HG02588 (cell line): ENCODE data around the gene METAP1D.
"Not testable (repeated sequence)": the region's sequence is repeated elsewhere in the genome, so short reads cannot be mapped to it uniquely, and the experiment has no call there.

Source experiments
- ATAC-seq: cut with Tn5 transposase; IDR thresholded peaks from one replicate; pipeline ENCODE4 v1.9.1; 2021; ENCODE audit warnings: mild to moderate bottlenecking, moderate library complexity; ENCODE audit not compliant: unreplicated experiment

The METAP1D gene

GRCh38 chr2:172100935-172101820 is 101.4 kb downstream of the METAP1D start:
- ATAC-seq = no peak

GRCh38 chr2:172101821-172102390 is 102.2 kb downstream of the METAP1D start:
- ATAC-seq = no peak

DNA sequence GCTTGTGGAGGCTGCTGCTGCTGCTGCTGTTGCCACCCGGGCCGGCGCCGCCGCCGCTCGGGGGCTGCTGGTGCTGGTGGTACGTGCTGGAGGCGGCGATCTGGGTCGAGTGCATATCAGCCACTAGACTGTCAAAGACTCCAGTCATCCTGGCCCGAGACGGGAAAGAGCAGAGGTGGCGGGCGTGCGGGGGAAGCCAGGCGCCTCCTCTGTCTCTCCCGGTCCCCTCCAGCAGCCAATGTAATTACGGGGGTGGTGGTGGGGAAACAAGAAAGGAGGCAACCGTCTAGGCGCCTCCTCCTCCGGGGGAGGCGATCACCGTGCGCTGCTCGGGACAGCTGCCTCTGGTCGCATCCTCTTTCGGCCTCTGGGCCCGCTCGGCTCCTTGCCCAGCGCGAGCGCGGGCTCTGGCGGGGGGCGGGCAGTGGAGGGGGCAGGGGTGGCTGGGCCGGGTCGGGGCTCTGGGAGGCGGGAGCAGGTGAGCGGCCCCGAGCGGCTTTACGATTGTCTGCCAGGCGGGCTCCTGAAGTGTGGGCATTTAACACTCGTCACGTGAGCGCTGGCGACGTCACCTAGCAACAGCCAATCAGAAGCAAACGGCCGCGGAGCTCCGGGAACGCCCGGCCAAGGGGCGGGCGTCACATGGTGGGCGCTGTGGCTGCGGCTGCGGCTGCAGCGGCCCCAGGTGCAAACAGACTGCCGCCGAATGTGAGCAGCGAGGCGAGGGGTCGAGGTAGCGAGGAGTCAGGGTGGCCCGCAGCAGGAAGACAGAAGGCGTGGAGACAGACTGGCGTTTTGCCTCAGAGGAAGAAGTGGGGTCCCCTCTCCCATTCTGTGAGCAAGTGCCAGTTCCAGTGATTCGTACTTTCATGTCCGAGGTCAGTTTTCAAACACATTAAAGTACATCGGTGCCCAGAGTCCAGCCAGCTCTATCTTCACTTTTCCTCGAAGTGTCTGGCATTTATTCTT is 102.9 kb downstream of the METAP1D start, which contains the start of gene DLX2:
Gene DLX2 (minus strand): TSS at position 510 of the 969 bp plus-strand sequence. CDS start 362 bp downstream, at position 148.
- peak; percentile 67 for ATAC-seq

DNA sequence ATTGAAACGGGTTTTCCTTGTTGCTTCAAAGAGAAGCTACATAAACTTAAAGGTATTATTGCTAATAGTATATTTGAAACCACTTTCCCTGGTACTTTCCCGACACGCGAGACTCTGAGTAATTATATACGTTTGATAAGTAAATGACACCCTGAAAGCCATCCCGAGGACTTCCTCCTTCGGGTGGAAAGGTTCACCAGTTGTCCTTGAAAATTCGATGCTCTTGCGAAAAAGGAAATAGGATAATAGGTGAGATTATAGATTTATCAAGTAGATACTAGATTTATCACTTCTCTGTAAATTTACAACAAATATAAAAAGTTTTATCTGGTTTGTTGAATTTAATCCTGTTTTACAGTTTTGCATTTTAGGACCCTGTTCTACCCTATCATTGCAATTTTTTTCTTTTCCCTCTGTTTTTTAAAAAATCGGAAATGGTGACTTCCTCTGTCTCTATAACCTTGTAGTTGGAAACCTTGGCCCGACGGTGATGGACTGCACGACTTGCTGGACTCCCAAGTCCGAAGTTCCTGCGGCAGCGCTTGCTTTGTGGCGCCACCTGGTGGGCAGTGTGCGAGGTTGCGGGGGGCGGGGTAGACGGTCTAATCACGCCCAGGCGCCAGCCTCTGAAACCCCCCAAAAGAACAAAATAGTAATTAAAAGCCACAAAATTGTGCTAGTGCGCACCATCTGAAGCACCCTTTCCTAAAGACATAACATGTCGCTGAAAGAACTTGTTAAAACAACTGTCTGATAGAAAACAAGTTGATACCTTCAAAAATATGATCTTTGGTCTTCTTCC is 103.9 kb downstream of the METAP1D start:
- no peak for ATAC-seq

- ATAC-seq = no peak
Observed at GRCh38 chr2:172105471-172106107, 105.8 kb downstream of the METAP1D start.

GRCh38 chr2:172106108-172106961 is 106.6 kb downstream of the METAP1D start:
- no peak for ATAC-seq

DNA sequence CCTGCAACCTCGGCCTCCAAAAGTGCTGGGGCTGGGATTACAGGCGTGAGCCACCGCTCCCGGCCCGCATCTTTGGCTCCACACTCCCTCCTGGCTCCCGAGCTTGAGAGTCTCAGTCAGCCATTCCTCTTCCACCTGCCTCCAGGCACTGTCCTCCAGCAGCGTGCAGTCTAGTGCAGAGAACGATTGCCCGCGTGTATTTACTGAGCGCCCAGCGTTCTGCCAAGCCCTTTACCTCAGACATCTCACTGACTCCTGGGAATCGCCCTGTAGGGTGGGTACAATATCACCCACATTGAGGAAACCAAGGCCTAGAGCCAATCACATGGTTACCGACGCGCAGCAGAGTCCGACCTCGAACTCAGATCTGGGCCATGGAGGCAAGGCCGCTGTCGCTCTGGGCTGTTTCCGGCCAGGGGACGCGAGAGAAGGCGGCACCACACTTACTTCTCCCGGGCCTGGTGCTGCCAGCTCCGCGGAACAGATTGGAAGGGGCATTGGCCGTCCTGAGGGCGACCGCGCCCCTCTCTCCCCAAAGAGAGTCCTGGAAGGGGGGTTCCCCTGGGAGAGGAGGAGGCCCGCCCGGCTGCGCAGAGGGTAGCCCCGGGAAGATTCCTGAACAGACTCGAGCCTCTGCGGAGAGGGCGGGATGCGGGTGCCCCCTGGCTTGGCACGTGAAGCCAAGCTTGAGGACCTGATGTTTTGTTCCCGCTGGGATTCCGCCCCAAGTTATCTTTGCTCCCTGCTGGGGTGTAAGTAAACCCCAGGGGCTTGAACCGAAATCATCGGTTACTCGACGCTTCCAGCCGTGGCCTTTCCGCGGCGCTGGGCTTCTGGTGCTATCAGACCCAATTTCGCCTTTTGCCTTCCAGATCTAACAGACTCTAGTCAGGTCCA is 108.2 kb downstream of the METAP1D start:
- no peak for ATAC-seq

- ATAC-seq = no peak
Observed at GRCh38 chr2:172108587-172108930, 108.8 kb downstream of the METAP1D start.

DNA sequence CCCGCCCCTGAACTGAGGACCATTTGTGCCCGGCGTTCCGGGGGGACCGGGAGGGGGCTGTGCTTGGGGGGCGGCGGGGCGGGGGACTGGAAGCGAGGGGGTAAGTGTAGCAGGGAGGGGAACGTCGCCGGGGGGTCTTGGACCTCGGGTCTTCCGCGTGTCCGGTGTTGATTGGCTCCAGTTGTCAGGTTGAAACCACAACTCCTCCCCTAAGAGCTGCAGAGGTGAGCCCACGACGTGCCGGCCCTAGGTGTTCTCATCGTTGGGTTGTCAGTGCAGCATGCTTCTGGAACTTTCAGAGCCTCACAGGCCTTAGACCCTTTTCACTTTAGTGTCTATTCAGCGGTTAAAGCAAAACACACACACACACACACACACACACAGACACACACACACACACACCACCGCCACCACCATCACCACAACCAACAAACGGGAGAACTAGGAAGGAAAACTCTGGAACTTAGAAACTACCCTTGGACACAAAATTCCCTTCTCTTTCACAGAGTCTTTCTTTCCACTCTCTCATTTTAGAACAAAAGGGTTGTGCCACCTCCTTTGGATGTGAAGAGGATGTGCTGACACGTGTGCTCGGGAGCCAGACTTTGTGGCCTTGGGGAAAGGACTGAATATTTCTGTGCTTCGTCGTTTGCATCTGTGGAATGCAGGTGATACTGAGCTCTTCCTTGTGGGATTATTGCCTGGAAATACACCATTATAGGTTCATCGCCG is 109.7 kb downstream of the METAP1D start:
- no peak for ATAC-seq

GRCh38 chr2:172109988-172110811 is 110.4 kb downstream of the METAP1D start:
- no peak for ATAC-seq

- no peak for ATAC-seq
Observed at GRCh38 chr2:172113617-172114016, 113.9 kb downstream of the METAP1D start.

DNA sequence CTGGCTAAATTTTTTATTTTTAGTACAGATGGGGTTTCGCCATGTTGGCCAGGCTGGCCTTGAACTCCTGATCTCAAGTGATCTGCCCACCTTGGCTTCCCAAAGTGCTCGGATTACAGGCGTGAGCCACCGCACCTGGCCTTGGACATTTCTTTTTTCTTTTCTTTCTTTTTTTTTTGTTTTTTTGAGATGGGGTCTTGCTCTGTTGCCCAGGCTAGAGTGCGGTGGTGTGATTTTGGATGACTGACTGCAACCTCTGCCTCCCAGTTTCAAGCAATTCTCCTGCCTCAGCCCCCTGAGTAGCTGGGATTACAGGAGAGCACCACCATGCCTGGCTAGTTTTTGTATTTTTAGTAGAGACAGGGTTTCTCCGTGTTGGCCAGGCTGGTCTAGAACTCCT is 114.4 kb downstream of the METAP1D start:
- ATAC-seq = not testable (repeated sequence)

- no peak for ATAC-seq
Observed at GRCh38 chr2:172114579-172114978, 114.8 kb downstream of the METAP1D start.

- no peak for ATAC-seq
Observed at GRCh38 chr2:172116107-172116506, 116.4 kb downstream of the METAP1D start.

- no peak for ATAC-seq
Observed at GRCh38 chr2:172119089-172119488, 119.3 kb downstream of the METAP1D start.

DNA sequence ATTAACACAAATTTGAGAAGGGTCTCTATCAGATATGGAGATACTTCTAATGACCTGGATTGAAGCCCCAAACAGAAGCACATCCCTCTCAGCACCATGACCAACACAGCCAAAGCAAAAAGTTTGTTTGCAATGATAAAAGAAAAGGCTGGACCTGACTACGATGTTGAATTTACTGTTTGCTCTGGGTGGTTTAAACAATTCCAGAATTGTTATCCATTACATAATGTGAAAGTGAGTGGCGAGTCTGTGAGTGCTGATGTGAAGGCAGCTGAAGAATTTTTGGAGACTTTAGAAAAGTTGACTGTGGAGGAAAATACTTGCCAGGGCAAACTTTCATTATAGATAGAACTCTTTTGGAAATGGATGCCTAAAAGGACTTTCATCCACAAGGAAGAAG is 120.4 kb downstream of the METAP1D start:
- no peak for ATAC-seq
